Umbilical cord (tissue), 2 donors: ENCODE results near the gene APH1B. TPM values are rescaled to one million over a fixed set of nuclear protein-coding genes. Genes with fewer than 3 reads are reported as not detected.

Experiments used
- DNase-seq: peaks from one replicate; pipeline ENCODE4 v3.0.0-alpha.2; 2015; ENCODE audit warnings: low spot score
- total RNA-seq: library from RNA; depleted of rRNA; stranded (reverse); fragments of >200 nt; gene quantifications from one replicate; pipeline ENCODE4 v1.2.3, GENCODE V29; 2014; ENCODE audit warnings: low replicate concordance; ENCODE audit not compliant: insufficient read depth

Gene APH1B
- total RNA-seq, 1 donor from 2014 or later, result 28.9 TPM

DNA sequence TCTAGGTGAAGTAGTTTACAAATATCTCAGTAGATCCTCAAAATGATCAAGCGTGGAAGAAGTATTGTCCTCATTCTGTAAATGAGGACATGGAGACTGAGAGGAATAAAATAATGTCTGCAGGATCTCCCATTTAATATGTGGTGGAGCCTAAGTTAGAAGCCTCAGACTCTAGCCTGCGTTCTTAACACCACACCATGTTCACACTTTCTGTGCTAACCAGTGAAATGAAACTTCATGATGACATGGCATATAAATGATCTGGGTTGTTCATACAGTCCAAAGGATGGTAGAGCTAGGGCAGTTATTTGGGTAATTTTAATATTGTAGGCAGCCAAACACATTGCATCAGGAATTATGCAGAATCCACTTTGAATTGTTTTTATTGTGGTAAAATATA lies 25.1 kb upstream of the APH1B start:
- no peak for DNase-seq

DNA sequence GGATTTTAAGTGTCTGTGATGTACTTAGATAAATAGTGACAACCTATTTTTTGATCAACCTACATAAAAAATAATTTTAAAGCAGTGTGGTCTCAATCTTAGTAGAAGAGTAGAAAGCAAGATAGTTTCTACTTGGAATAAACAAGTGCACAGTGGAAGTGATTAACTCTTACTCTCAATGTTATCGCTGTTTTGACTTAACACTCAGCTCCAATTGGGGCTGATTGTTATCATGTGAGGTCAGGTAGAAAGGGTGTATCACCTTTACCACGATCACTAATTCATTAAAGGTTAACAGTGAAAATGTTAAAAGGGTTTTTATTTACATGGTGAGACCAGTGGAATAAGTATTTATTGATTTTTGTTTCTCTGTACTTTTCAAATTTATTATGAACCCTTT lies 22.4 kb upstream of the APH1B start:
- no peak for DNase-seq

DNA sequence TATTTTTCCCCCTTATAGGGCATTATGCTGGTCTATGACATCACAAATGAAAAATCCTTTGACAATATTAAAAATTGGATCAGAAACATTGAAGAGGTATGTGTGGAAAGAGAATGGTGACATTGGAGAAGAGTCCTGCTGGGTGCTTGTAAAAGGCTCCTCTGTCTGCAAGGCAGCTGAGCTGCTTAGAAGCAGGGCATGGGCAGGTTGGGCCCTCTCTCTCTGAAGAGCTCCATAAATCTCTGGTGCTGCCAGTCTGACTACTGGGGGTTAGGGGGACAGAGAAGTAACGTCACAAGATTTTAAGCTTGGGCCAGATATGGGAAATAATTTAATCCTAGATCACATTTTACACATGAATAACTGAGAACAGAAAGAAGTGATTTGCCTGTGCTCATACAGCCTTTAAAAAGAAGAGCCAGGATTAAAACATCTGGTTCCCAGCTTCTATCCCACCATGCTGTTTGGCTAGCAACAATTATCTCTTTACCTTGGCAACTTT lies 21.9 kb upstream of the APH1B start:
- no peak for DNase-seq

DNA sequence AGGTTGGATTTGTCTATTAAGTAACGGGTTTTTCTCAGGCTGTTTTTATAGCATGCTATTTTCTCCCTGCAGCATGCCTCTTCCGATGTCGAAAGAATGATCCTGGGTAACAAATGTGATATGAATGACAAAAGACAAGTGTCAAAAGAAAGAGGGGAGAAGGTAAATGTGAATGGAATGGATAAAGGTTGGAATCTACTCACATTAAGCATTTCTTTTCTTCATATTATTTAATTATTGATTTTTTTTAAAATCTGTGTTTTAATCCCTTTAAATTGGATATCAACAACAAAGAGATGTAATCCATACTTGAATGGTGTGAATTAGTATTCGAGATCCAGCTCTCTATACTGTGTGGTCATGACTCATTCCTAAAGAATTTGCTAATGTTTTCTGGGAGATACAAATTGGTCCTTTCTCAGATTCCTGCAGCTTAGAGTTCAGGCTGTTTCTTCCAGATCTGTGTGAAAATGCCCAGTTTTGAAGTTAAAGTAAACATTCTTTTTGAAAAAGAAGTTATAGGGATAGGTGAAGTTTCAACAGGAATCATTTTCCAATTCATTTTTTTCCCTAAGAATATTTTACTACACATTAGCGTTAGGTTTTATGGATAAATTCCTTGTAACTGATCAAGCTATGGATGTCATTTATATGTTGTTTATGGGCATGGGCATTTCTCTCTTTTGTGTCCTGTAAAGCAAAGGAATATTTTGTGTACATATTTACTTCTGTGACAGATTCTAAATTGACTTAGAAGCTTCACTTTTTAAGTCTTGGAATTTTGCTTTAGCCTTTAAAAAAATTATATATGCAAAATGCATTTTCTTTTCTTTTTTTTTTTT lies 20.8 kb upstream of the APH1B start:
- peak; percentile 76 for DNase-seq

DNA sequence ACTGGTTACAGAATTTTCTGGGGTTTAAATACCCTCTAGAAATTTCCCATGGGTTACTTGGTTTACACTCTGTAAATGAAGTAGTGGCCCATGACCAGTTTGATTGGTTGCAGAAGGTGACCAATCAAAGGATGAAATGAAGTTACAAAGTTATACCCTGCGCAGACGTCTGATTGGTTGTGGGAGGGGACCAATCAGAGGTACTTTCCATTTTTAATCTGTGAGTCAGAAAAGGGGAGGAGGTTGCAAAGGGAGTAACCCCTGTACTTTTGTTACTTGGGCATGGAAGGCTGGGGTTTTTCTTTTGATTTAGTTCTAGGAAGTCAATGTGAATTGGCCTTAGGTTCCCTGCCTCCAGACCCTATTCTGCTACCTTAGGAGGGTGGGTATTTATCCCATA lies 18.7 kb upstream of the APH1B start:
- no peak for DNase-seq

DNA sequence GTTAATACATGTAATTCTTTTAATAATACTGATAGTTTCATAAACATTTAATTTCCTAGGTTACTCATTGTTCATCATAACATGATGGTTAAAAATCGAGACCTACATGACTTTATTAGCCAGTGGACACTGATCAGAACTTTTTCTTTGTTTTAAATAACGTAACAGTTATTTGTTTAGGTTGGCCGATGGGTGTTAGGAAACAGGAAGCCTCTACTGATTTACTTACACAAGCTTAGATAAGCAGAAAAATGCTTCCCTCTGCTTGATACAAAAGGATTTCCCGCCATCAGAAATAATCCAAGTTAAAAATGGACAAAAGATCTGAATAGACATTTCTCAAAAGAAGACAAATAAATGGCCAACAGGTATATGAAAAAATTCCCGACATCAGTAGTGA lies 16.6 kb upstream of the APH1B start:
- DNase-seq, result no peak

DNA sequence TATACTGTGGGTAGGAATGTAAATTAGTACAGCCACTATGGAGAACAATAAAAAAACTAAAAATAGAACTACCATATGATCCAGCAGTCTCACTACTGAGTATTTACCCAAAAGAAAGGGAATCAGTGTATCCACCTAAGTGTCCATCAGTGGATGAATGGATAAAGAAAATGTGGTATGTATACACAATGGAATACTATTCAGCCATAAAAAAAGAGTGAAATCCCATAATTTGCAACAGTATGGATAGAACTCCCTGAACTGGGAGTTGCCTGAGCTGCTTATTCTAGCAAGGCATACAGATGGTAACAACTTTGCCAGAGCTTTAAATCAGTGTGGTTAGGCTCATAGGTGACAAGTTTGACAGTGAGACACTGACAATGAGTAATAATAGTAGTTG lies 16.1 kb upstream of the APH1B start:
- no peak for DNase-seq

DNA sequence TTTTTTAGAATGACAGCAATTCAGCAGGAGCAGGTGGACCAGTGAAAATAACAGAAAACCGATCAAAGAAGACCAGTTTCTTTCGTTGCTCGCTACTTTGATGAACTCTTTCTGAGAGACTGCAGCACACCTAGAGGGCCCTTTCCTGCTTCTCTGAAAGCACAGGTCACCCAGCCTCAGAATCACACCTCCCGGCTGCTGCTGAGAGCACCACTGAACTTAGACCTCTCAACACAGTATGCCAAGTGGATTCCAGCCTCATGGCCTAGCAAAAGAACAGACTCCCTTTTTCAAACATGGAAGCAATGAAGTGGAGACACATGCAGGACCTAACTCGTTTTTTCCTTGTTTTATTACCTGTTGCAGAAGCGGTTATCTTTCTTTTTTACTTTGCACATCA lies 13.9 kb upstream of the APH1B start:
- no peak for DNase-seq

DNA sequence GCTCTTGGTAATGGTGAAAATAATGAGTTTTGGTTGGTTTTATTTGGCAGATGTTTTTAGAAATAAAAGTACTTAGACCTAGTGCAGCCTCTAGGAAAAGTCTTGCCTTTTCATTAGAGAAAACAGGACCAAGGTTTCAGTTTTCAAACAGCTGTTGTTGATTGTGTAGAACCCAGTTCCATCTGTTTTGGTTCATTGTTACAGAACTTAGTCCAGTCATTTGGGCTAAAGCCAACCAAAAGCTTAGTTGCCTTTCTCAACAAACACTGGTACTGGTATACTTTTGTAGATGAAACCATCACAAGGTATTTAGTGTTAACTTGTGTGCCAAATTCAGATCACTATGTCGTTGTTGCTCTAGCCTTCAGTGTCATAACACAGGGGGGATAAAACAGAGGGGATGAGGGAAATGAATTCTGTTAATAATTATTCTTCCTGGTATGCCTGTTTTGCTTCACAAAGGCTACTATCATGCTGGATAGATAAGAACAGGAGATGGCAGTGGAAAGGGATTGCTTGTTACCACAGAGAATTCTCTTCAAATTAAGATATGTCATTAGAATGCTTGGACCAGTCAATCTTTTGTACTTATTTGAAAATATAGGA lies 12.6 kb upstream of the APH1B start:
- DNase-seq, result no peak

DNA sequence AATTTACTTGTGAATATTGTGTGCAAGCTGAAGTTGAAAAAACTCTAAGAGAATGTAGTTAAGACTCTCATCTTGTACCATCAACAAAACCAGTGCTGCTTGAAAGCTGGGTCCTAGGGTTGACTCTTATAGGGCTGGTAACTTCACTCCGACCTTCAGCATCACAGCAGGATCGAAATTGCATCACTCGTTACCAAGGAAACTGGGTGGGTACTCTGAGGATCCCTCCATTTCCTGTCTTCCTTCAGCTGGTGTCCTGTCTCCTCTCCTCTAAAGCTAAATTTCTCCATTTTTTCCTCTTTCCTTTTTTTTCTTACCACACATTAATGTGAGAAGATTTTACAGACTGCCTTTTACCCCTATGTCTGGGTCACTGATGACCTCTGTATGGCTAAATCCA lies 3.0 kb upstream of the APH1B start:
- DNase-seq, result no peak

DNA sequence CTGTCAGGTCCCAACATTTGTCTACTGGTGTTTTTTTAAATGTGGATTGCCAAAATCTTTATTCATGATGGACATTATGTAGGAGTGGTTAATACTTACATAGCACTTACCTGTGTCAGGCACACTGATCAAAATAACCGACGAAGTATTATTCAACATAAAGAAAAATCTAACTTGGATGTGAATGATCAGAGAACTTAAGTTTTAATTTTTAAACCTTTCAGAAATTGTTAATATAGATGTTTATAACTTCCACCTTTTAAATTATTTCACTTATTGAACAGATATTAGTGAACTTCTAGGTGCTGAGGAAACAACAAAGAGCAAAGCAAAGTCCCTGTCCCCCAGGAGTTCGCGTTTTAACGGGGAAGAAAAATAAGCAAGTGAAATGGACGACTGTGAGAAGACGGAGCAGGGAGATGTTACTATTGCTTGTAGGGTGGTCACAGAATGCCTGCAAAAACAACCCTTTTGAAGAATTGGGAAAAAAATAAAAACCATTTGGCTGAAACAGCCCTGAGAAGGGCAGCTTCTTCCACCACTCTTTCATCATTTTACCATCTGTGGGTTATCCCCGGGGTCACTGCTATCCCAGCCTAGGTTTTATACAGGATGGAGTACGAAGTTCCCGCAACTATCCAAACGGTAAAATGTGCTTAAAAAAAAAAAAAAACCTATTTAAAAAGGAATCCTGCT lies 915 bp upstream of the APH1B start:
- DNase-seq, result no peak

DNA sequence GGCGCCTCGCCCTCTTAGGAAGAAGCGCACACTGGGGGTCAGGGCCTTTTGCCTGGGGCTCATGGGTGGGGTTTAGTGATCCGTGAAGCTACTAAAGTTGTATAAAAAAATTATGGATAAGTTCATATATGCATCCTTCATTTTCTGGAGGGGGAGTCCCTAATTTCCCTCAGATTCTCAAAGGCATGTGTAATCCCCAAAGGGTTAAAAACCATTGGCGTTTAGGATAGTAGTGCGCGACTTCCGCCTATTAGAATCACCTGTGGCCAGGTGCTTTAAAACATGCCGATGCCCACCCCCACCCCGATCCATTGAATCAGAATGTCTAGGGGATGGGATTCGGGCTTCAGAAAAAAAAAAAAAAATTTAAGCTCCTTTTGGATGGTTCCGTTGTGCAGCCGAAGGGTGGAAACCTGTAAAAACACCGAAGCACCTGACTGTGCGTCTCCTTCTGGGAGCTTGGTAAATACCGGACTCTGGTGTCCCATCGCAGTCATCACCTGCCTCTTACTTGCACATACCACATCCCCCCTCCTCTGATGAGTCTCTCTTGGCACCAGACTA lies 570 bp downstream of the APH1B start:
- DNase-seq, result peak; percentile 20

DNA sequence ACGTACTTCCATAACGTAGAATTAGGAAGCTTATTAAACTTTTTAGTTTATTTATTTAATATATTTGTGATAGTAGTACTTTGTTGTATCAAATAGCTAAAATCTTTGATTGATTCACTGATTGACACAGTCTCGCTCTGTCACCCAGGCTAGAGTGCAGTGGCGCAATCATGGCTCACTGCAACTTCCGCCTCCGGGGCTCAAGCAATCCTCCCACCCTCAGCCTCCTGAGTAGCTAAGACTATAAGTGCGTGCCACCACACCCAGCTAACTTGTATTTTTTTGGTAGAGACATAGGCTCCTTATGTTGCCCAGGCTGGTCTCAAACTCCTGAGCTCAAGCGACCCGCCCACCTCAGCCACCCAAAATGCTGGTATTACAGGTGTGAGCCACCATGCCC lies 5.7 kb downstream of the APH1B start:
- DNase-seq, result no peak

DNA sequence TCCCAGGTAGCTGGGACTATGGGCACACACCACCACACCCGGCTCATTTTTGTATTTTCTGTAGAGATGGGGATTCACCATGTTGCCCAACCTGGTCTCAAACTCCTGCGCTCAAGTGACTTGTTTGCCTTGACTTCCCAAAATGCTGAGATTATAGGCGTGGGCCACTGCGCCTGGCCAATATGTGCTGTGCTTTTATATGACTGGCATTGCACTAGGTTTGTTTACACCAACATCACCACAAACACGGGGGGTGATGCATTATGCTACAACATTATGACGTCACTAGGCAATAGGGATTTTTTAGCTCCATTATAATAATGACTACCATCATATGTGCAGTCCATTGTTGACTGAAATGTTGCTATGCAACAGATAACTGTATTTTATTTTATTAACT lies 6.9 kb downstream of the APH1B start:
- no peak for DNase-seq

DNA sequence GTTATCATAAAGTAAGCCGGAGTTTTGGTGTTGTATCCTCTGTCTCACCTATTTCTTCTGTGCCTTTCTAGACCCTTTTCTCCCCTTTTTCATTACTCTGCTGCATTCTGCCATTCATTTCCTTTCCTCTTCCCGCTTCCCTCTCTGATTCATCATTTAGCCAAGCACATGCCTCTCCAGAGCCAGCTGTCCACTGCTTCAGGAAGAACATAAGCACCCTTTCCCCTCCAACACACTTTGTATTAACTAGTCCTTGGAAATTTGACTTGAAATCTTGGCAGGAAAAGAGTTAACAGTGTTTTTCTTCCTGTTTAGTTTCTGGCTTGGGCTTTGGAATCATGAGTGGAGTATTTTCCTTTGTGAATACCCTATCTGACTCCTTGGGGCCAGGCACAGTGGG lies 9.7 kb downstream of the APH1B start:
- no peak for DNase-seq

DNA sequence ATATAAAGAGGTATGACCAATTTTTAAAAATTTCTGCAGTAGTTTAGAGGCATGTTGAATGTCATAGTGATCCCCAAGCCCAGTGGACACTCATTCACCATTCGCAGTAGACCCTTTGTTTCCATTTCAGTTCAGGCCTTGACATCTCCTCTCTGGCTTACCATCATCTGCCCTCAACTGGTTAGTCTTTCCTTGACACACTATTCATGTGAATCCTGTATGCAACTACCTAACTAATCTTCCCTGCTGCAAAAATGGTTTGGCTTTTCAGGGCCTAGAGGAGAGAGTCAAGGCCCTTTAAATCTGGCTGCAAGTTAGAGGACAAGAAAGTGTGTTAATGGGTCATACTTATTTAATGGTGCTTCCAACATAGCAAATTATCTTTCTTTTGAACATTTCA lies 10.9 kb downstream of the APH1B start:
- no peak for DNase-seq

DNA sequence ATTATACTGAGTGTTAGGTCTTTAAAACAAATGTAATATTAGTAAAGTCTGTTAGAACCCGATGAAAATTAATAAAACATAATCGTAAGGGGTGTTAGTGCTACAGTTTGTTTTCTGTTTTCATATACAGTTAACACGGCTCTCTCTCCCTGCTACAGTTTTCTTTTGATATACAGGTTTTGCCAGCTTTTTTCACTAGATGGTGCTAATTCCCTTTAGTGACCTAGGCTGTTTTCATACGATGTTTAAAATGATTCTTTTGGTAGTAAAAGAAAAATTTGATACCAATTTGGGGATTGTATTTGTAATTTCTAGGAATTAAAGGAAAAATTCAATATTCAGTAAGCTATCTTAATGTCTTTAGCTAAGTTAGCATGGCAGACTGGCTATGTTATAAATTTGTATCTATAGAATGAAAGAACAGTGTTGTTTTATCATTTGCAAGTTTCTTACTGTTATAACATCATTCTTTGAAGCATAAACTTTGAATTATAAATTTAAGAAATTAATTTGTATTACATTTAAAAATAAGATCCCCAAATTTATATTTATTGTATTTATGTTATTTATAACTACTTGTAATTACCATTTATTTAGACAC lies 11.5 kb downstream of the APH1B start:
- peak; percentile 77 for DNase-seq

DNA sequence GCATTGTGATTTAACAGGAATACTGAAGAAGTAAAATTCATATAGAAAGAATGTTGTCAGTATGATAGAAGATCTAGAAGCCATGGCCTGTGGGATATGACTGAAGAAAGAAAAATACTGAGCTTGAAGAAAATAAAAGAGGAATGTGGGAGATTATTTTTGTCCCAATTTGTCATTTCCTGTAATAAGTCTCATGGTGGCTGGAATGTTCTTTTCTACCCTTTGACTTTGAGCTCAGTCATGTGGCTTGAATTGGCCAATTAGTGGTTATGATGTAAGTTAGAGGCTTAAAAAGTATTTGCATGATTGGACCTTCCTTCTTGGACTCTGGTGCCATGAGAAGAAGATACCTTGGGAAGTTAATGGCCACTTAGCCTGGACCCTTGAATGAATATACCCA lies 14.1 kb downstream of the APH1B start:
- peak; percentile 45 for DNase-seq

DNA sequence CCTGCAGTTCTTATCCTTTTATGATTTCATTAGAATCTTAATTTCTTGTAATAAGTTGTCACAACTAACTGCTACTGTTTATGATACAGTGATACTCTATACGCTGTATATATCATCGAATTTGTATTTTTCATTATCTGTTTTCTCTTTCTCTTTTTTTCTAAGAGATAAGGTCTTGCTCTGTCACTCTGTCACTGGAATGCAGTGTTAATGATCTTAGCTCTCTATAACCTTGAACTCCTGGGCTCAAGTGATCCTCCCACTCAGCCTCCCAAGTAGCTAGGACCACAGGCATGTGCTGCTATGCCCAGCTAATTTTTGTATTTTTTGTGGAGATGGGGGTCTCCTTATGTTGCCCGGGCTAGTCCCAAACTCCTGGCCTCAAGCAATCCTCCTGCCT lies 14.8 kb downstream of the APH1B start:
- no peak for DNase-seq

DNA sequence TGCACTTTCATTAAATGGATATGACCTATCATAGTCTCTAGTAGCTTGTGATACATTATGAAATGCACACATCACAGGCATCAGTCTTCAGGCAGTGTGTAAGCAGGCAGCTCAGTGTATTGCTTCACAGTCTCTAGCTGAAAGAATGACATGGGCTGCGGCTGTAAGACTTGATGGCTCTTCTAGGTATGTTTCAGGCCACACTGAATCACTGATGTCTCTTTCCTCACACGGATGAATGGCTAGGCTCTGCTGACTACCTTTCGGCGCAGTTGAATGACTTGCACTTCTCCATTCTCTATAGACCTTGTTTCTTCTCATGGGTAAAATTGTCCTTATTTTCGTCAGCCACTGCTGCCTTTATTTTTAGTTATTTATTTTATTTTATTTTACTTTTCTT lies 15.4 kb downstream of the APH1B start:
- no peak for DNase-seq

DNA sequence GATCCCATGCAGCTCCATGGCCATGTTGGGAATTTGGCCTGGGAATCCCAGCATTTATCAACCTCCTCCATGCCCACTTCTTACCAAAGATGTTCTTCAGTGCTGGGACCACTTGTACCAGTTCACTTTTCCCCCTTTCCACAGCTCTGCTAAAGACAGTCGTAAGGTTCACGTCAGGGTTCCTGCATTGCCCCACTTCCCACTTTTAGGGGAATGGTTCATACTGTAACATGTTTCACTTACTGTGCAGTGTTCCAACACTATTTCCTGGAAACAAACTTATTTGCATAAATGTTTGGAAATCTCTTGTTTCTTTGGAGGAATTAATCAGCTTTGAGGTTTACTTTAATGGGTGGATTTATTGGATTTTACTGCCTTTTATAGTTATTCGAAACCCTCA lies 17.0 kb downstream of the APH1B start:
- no peak for DNase-seq

DNA sequence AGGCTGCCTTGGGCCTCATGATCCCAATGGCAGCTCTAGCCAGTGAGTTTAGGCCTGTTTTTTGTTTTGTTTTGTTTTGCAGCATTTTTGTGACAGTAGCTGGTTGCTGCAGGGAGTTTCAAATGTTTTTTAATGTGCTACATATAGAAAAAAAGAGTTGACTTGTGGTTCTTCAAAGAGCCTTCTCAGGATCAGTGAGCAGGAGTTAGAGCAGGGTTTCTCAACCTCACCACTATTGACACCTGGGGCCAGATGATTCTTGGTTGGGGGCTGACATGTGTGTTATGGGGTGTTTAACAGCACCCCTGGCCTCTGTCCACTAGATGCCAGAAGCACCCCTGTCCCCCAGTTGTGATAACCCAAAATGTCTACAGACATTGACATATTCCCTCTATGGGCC lies 17.9 kb downstream of the APH1B start:
- DNase-seq, result no peak
